H1 (cell line): ENCODE measurements around the gene VPS35L. TPM values are rescaled to one million over a fixed set of nuclear protein-coding genes. Genes with fewer than 3 reads are reported as not detected.

ENCODE experiments used
- BRCA1 ChIP-seq: IDR thresholded peaks from 2 replicates; pipeline ENCODE4 v1.6.1; 2012; ENCODE audit warnings: low read depth, low read length, improper control_type of control experiment
- CBX8 ChIP-seq: fragments of 300-800, 300-1000 bp; sonication (generic); IDR thresholded peaks from 2 replicates; pipeline ENCODE4 v1.7.1; 2016; ENCODE audit warnings: low read depth, low read length, borderline replicate concordance
- FOSL1 ChIP-seq: IDR thresholded peaks from 2 replicates; pipeline ENCODE4 v1.6.1; 2011; ENCODE audit warnings: mild to moderate bottlenecking, low read depth, low read length, moderate library complexity; ENCODE audit not compliant: insufficient read depth
- NRF1 ChIP-seq: IDR thresholded peaks from 2 replicates; pipeline ENCODE4 v1.6.1; 2011; ENCODE audit warnings: mild to moderate bottlenecking, low read depth, low read length, improper control_type of control experiment
- RAD21 ChIP-seq, 2 experiments: IDR thresholded peaks in 1 of 2; conservative IDR thresholded peaks in 1 of 2; 2 replicates each; pipeline ENCODE4 v1.6.1; 2011; ENCODE audit warnings: low read depth in 2 of 2, low read length in 2 of 2, improper control_type of control experiment in 1 of 2, inconsistent platforms in 1 of 2, mild to moderate bottlenecking in 1 of 2, moderate library complexity in 1 of 2
- TEAD4 ChIP-seq: IDR thresholded peaks from 2 replicates; pipeline ENCODE4 v1.6.1; 2012; ENCODE audit warnings: low read depth, low read length, inconsistent platforms, mixed read lengths
- polyA plus RNA-seq, 7 experiments: library from polyadenylated mRNA; depleted of rRNA in 3 of 7; stranded (reverse) in 5 of 7; unstranded in 2 of 7; fragments of >200 nt in 5 of 7; fragments of 200-250 nt in 2 of 7; gene quantifications; 1 replicate in 5 of 7; 2 replicates in 1 of 7; 4 replicates in 1 of 7; pipeline versions ENCODE4 v1.2.1 to v1.2.3, GENCODE V29; 2011 to 2013; ENCODE audit warnings: missing spikeins in 2 of 7, mixed read lengths in 2 of 7
- total RNA-seq: library from RNA; stranded (reverse); fragmentation: NEBNext Ultra II Directional; extraction: Animal tissue kit (Norgen Biotek cat#: 25700); gene quantifications from 2 replicates; pipeline ENCODE4 v1.2.1, GENCODE V29; 2021
- TF ChIP-seq, protein P1 (sequence below): IDR thresholded peaks from 2 replicates; pipeline ENCODE4 v1.6.1; 2011; ENCODE audit warnings: low read length, improper control_type of control experiment

Gene VPS35L
- total and polyA plus RNA-seq, 2 of the 8 experiments (the other 6 are each of a cell fraction or from before 2014, with no cell fraction given): 31.5 to 57.1 TPM

DNA sequence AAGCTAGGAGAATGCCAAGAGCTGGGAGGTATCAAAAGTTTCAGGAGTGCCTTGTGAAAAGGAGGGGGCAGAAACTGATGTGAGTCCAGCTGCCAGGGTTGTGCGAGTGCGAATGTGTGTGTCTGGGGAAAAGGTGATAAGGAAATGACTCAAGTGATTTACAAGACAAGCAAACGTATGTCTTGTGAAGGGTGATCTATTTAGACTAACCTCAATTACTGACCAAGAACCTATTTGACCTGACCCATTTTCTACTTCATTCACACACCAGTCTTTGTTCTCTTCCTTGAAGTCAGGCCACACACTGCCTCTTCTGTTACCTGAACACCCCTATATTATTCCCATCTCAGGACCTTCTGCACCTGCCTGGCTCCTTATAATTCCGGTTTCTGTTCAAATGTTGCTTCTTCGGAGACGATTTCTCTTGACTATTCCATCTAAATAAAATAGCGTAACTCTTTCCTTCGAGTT, 34.6 kb upstream of the VPS35L start (continued):
- TF ChIP-seq, protein P1, sequence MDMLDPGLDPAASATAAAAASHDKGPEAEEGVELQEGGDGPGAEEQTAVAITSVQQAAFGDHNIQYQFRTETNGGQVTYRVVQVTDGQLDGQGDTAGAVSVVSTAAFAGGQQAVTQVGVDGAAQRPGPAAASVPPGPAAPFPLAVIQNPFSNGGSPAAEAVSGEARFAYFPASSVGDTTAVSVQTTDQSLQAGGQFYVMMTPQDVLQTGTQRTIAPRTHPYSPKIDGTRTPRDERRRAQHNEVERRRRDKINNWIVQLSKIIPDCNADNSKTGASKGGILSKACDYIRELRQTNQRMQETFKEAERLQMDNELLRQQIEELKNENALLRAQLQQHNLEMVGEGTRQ: no peak
- TF ChIP-seq CBX8 (no peak), NRF1 (no peak), RAD21 (IDR thresholded peaks at IDR 0.05 in 1 of 2, conservative IDR thresholded peaks at IDR 0.05 in 1 of 2; ENCODE audit: low read depth in 2 of 2, low read length in 2 of 2) (no peak), TEAD4 (no peak), BRCA1 (no peak), FOSL1 (no peak)
- TF ChIP-seq, all 59 proteins: peak for 0
